GM18517 (cell line): ENCODE measurements around the gene LHPP.

Experiments used
- ATAC-seq: cut with Tn5 transposase; IDR thresholded peaks from one replicate; pipeline ENCODE4 v1.9.1; 2021; ENCODE audit warnings: mild to moderate bottlenecking, moderate library complexity; ENCODE audit not compliant: unreplicated experiment

LHPP gene

DNA sequence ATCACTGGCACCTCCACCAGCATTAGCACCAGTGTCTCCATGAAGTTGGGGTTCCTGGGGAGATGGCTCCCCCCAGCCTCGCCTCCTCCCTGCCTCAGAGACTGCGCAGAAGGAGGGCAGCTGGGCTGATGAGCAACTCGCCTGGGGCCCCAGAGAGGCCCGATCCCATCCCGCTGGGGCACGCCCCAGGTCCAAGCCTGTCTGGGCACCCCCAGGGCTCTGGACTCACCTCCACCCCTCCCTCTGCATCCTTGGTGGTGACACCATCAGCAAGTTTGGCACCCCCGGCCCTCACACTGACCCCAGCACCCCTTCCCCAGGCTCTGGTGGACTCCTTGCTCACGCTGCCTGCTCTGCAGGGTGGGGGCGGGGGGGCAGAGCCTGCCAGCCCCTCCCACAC lies 89.5 kb downstream of the LHPP start:
- ATAC-seq = no peak

DNA sequence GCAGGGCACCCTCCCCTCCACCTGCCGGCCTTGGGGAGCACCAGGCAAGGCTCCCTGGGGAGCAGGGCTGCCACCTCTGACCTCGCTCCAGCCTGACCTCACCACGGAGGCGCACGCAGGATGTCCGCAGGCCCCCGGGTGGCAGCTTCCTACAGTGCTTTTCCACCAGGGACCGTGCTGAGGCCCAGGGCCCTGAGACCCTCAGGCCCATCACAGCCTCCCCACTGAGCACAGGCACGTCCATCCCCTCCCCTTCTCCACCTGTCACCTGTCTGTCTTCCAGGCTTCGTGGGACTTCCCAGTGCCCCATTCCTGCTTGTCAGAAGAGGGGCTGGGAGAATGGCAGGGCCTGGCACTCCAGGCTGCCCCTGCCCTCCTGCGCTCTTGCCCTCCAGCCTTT lies 90.1 kb downstream of the LHPP start:
- no peak for ATAC-seq

DNA sequence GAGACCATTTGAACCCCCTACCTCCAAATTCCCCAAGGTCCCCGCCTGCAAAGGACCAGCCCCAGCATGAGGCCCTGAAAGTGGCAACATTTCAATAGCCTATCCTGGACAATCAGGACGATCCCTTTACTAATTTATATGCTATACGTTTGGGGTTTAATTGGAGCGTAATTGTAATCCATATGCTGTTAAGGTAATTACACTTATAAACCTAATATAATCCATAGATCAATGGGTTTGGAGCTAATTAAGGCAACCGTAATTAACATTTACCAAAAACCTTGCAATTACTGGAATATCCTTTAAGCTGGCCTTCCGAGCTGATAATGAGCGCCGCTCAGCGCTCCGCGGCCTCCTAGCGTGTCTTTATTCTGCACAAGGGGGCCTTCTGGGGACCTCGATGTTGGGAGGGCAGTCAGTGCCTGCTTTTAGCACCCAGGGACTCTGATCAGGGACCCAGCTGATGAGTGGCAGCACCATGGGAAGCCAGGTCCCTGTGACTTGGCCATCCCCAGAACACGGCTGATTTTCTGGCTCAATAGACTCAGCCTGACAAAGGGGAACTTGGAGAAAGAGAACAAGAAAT lies 91.2 kb downstream of the LHPP start:
- no peak for ATAC-seq

DNA sequence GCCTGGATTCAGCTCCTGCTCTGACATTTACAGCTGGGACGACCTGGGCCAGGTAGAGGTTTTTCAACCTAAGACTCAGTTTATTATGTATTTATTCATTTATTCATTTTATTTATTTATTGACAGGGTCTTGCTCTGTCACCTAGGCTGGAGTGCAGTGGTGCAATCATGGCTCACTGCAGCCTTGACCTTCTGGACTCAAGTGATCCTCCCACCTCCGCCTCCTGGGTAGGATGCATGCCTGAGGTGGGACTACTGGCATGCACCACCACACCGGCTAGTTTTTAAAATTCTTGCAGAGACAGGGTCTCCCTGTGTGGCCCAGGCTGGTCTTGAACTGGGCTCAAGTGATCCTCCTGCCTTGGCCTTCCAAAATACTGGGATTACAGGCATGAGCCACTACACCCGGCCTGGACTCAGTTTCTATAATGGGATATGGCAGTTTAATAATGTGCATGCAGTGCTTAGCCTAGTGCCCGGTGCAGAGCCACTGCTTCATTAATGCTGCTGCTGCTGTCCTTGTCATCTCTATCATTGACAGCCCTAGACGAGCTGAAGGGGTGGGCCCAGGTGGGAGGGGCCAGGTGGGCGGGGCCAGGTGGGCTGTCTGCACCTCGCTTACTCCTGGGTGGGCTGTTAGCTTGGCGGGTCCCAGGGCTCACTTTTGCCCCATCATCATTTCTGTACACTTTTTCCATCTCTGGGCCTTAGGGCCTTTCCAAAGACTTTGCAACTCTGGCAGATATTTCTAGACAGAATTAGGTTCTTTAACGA lies 92.6 kb downstream of the LHPP start:
- ATAC-seq = no peak

DNA sequence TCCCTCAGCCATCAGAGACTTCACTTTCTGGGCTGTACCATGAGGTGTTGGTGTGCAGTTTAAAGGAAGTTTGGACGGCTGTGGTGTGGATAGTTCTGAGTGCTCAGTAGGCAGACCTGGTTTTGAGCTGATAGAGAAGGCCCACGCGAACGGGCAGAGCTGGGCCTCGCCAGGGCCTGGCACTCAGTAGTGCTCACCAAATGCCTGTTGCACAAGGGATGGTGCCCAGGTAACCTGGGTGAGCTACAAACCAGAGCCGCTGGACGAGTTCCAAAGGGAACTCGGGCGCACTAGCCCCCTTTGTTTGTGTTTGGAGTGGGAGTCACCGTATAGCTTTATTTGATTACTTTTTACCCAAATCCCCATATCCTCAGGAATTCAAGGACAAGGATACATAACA lies 95.5 kb downstream of the LHPP start:
- no peak for ATAC-seq

DNA sequence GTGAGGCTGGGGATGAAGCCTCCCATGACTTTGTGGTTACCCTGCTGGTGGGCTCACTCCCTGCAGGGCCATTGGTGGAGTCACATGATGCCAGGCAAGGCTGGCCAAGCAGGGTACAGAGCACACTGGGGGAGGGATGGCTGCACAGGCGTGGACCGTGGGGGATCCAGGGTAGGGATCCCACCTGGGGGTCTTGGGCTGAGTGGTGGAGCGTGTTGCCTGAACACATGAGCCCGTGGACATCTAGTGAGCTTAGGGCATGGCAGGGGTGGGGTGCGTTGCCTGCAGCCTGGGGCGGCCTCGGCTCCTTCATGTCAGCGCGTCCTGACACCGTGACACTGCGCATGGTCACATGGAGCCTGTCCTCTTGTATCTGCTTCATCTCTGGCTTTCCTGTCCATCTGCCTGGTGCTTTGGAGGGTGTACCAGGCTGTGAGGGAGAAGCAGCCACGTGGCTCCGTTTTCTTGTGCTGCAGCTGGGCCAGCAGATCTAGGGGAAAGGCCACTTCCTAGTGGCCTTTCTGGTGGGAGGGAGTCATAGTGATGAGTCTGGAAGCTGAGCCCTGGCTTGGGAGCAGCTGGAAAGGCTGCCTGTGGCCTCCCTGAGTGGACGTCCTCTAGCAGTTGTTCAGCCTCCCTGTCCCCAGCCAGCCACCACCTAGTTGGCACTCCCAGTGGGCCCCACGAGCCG lies 96.2 kb downstream of the LHPP start:
- ATAC-seq = no peak

- no peak for ATAC-seq
Observed at GRCh38 chr10:124558339-124559321, 97.0 kb downstream of the LHPP start.

DNA sequence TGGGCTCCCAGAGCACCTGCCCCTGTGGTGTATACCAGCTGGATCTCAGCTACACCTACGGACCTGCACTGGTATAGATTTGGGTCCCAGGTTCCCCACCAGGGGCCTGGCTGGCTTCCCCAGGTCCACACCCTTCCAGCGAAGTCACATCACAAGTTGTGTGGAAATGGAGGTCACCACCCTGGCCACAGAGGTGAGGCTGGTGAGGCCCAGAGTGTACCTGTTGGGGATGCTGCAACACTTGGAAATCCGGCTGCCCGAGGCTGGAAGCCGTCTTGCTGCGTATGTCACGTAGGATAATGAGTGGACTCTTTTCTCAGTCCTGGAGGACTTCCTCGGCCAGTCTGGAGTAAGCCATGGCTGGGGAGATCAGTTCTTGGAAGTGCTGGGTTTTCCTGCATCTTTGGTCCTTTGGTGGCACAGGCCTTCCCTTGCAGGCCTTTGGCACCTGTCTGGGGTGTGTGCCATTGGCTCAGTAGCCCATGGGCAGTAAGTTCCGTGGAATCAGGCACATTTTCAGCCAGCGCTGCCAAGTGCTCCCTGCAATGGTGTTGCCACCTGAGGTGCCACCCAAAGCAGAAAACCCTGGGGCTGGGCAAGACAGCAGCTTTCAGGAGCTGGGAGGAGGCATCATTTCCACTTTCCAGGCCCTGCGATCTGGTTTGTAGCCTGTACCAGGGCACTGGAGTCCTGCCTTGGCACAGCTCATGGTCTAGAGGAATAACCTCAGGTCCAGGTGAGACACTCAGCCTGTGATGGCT lies 97.9 kb downstream of the LHPP start:
- ATAC-seq = no peak

DNA sequence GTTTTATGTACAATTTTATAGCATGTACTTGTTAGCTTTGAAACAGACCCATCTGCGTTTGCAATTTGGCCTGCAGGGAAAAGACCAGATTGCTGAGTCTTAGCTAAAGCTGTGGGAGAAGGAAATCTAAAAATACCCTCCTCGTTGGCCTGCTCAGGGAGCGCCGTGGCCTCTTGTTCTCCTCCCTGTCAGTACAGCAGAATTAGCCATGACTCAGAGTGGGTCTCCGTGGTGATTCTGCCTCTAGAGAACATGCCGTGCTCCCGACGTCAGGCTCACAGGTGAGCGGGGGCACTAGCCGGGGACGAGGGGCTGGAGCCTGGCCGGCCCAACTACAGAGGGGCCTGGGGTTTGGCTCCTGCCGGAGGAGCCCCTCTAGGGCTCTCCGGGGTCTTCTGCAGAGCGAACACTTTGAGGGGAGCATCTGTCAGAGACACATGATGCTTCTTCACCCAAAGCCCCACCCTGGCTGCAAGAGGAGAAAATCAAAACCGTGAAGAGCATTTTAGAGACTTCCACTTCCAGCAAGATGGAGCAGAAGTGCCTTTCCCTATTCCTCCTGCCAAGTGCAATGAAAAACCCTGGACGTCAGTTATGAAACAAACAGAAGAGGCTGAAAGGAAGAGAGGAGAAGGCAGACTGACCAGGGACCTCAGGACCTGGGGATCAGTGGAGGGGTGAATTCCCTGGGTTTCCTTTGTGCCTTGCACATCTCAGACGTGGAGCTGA lies 98.9 kb downstream of the LHPP start:
- ATAC-seq = no peak

DNA sequence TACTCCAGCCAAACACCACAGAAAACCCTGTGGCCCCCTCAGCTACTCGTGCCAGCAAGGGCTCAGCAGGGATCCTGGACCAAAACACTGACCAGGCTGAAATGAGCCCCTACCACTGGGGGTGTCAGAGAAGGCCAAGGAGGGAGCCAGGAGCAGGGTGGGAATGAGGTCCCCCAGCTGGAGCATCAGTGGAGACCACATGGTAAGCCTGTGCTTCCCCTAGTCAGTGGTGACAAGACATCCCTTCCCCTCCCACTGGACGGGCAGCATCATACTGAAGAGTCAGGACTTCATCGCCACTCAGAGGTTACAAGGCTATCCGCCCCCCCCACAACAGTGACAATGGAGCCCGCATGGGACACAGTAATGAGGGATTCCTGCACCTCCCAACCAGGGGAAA lies 99.6 kb downstream of the LHPP start:
- ATAC-seq = no peak

DNA sequence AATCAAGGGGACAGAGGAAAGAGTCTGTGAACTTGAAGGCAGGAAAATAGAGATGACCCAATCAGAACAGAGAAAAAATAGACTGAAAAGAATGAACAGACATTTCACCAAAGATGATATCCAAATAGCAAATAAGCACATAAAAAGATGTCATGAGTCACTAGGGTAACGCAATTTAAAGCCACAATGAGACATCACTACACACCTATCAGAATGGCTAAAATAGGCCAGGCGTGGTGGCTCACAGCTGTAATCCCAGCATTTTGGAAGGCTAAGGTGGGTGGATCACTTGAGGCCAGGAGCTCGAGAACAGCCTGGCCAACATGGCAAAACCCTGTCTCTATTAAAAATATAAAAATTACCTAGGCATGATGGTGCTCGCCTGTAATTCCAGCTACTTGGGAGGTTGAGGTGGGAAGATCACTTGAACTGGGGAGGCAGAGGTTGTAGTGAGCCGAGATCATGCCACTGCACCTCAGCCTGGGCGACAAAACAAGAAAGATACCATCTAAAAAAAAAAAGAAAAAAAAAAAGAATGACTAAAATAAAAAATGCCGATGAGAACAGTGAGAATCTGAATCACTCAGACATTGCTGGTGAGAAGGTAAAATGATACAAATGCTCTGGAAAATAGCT lies 100.9 kb downstream of the LHPP start:
- no peak for ATAC-seq

DNA sequence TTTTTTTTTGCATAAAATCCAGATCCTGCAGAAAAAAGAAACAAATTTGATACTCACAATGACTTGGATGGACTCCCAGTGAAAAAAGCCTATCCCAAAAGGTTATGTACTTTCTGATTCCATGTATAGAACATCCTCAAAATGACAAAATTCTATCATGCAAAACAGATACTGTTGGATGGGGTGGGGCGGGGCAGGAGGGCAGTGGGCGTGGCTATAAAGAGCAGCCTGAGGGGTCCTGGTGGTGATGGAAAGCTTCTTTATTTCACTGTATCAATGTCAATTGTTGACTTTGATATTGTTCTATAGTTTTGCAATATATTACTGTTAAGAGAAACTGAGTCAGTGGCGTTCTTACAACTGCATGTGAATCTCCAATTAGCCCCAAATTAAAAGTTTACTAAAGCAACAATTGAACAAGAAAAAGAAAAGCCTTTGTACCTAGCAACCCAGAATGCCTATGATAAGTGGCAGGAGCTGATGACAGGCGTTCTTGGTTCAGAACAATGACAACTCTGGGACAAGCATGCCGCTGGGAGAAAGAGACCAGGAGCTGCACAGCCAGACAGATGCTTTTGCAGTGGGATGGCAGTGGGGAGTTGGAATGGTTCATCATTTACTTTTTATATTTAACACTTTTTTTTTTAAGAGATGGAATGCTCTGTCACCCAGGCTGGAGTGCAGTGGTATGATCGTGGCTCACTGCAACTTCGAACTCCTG lies 101.9 kb downstream of the LHPP start:
- ATAC-seq = no peak

GRCh38 chr10:124564881-124565280 lies 103.3 kb downstream of the LHPP start:
- ATAC-seq = no peak

DNA sequence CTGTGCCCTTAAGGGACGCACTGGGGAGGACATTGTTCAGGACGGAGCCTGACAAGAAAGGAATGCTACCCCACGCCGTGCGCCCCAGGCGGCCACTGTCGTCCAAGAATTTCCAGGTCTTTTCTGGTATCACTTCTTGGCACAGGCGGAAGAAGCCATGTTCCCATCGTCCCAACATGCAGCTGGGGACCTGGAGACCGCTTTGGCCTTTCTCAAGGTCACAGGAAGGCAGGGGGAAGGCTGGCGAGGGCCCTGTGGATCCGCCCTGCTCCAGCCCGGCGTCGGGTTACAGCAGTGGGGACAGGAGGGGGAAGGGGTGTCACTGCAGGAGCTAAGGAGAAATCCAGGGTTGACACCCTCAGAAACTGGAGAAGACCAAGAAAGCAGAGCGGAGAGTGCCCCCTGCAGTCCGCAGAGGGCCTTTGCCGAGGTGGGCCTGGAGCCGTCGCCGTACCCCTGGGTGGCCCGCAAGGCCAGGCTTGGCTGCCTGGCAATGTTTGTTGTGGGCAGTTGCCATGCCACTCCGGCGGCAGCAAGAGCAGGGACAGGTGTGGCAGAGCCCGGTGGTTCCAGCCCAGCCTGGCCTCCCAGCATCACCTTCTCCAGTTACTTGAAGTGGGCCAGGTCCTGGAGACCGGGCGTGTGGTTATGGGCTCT lies 104.1 kb downstream of the LHPP start:
- ATAC-seq = no peak

- no peak for ATAC-seq
Observed at GRCh38 chr10:124566222-124566888, 104.7 kb downstream of the LHPP start.

- ATAC-seq = no peak
Observed at GRCh38 chr10:124566981-124567835, 105.6 kb downstream of the LHPP start.

GRCh38 chr10:124568339-124568738 lies 106.7 kb downstream of the LHPP start:
- no peak for ATAC-seq
